HepG2 (cell line): ENCODE data around the gene AKAP3. TPM values are rescaled to one million over a fixed set of nuclear protein-coding genes. Genes with fewer than 3 reads are reported as not detected.

ENCODE experiments used
- CREB1 ChIP-seq, 2 experiments: fragments of 450-650 bp in 1 of 2; IDR thresholded peaks; 2 replicates each; pipeline ENCODE4 v1.6.1; 2016 to 2017; ENCODE audit warnings: control low read depth in 1 of 2, mild to moderate bottlenecking in 1 of 2, missing compliant biosample characterization in 1 of 2, missing genetic modification characterization in 1 of 2
- CTCF ChIP-seq: sonication (generic); formaldehyde crosslinking; IDR thresholded peaks from 2 replicates; pipeline ENCODE4 v1.5.0; 2020; ENCODE audit warnings: mild to moderate bottlenecking, missing genetic modification reagents, moderate library complexity
- EHMT2 ChIP-seq: fragments of 200-600 bp; sonication (generic); IDR thresholded peaks from 2 replicates; pipeline ENCODE4 v1.7.0; 2017; ENCODE audit warnings: antibody characterized with exemption, low read depth, low read length, borderline replicate concordance
- GMEB1 ChIP-seq: sonication (generic); formaldehyde crosslinking; IDR thresholded peaks from 2 replicates; pipeline ENCODE4 v1.5.1; 2020; ENCODE audit warnings: missing genetic modification reagents, mild to moderate bottlenecking, borderline replicate concordance
- HOXA3 ChIP-seq: sonication (generic); formaldehyde crosslinking; IDR thresholded peaks from 2 replicates; pipeline ENCODE4 v1.5.0; 2020; ENCODE audit warnings: missing genetic modification reagents
- MED1 ChIP-seq: sonication (generic); formaldehyde crosslinking; IDR thresholded peaks from 2 replicates; pipeline ENCODE4 v1.4.0; 2020; ENCODE audit warnings: missing genetic modification reagents
- MXD1 ChIP-seq: sonication (generic); formaldehyde crosslinking; IDR thresholded peaks from 2 replicates; pipeline ENCODE4 v1.4.0; 2020; ENCODE audit warnings: mild to moderate bottlenecking, missing genetic modification reagents
- NFKBIZ ChIP-seq: IDR thresholded peaks from 2 replicates; pipeline ENCODE4 v1.6.1; 2018; ENCODE audit warnings: missing genetic modification reagents, missing compliant biosample characterization
- SAP130 ChIP-seq: IDR thresholded peaks from 2 replicates; pipeline ENCODE4 v1.6.1; 2016; ENCODE audit warnings: low read depth
- SOX13 ChIP-seq, 3 experiments: fragments of 450-650 bp in 1 of 3; sonication (generic) in 1 of 3; formaldehyde crosslinking in 1 of 3; IDR thresholded peaks in 2 of 3; conservative IDR thresholded peaks in 1 of 3; 2 replicates each; pipeline versions ENCODE4 v1.5.0 to v1.6.1; 2016 to 2020; ENCODE audit warnings: antibody characterized with exemption in 1 of 3, mild to moderate bottlenecking in 1 of 3, missing compliant biosample characterization in 1 of 3, missing genetic modification reagents in 1 of 3, moderate library complexity in 1 of 3
- YY1 ChIP-seq: IDR thresholded peaks from 2 replicates; pipeline ENCODE4 v1.6.1; 2011; ENCODE audit warnings: low read length, low read depth, moderate library complexity, mild to moderate bottlenecking; ENCODE audit not compliant: insufficient read depth, insufficient replicate concordance
- ZNF264 ChIP-seq: sonication (generic); formaldehyde crosslinking; IDR thresholded peaks from 2 replicates; pipeline ENCODE4 v1.4.0; 2020; ENCODE audit warnings: missing genetic modification reagents
- ZNF280D ChIP-seq: sonication (generic); formaldehyde crosslinking; IDR thresholded peaks from 2 replicates; pipeline ENCODE4 v1.5.1; 2020; ENCODE audit warnings: mild to moderate bottlenecking, missing genetic modification reagents
- ZNF441 ChIP-seq: sonication (generic); formaldehyde crosslinking; IDR thresholded peaks from 2 replicates; pipeline ENCODE4 v1.7.0; 2021; ENCODE audit warnings: missing genetic modification reagents, borderline replicate concordance
- ZNF614 ChIP-seq: IDR thresholded peaks from 2 replicates; pipeline ENCODE4 v1.6.1; 2018; ENCODE audit warnings: missing biosample characterization, missing genetic modification reagents, inconsistent platforms, borderline replicate concordance
- ZNF629 ChIP-seq: sonication (generic); formaldehyde crosslinking; conservative IDR thresholded peaks from 2 replicates; pipeline ENCODE4 v1.5.0; 2020; ENCODE audit warnings: missing genetic modification reagents
- ZNF777 ChIP-seq: sonication (generic); formaldehyde crosslinking; IDR thresholded peaks from 2 replicates; pipeline ENCODE4 v1.4.0; 2020; ENCODE audit warnings: missing genetic modification reagents
- polyA plus RNA-seq, 8 experiments: library from polyadenylated mRNA; depleted of rRNA in 3 of 8; stranded (reverse) in 7 of 8; unstranded in 1 of 8; fragments of >200 nt; fragmentation: Illumina TruSeq in 4 of 8; extraction: Trizol in 4 of 8; gene quantifications; 2 replicates each; pipeline versions ENCODE4 v1.2.1 to v1.2.3, GENCODE V29; 2011 to 2016; ENCODE audit warnings: low read depth in 4 of 8, missing spikeins in 1 of 8, mixed read lengths in 1 of 8; ENCODE audit not compliant: insufficient read depth in 1 of 8
- total RNA-seq, 5 experiments: library from RNA; depleted of rRNA; stranded (reverse); fragments of >200 nt; fragmentation: Illumina TruSeq; extraction: Trizol; gene quantifications; 2 replicates each; pipeline ENCODE4 v1.2.3, GENCODE V29; 2016; ENCODE audit warnings: low read depth in 1 of 5

The AKAP3 gene
- total and polyA plus RNA-seq, 2 of the 13 experiments (the other 11 are each of a cell fraction or from before 2014, with no cell fraction given): 0.22 to 0.49 TPM

- TF ChIP-seq ZNF280D (CRISPR knock-in tag) (no peak), CREB1 (IDR thresholded peaks at IDR 0.05) (no peak), CREB1 (CRISPR knock-in tag; IDR thresholded peaks at IDR 0.05) (peak; percentile 17; the same call in 1 of the 2 replicates), ZNF777 (CRISPR knock-in tag) (peak; percentile 55; the same call in 1 of the 2 replicates), CTCF (CRISPR knock-in tag) (peak; percentile 93), NFKBIZ (CRISPR knock-in tag) (peak; percentile 57; the same call in 1 of the 2 replicates), ZNF264 (CRISPR knock-in tag) (0 out of 2 replicates have a peak, but pooled peaks have one; percentile 27), MXD1 (CRISPR knock-in tag) (0 out of 2 replicates have a peak, but pooled peaks have one; percentile 25), ZNF441 (CRISPR knock-in tag) (peak; percentile 53; the same call in 1 of the 2 replicates), GMEB1 (CRISPR knock-in tag) (peak; percentile 47; the same call in 1 of the 2 replicates), MED1 (peak; percentile 29; the same call in 1 of the 2 replicates), SAP130 (CRISPR knock-in tag) (peak; percentile 71), ZNF614 (CRISPR knock-in tag) (0 out of 2 replicates have a peak, but pooled peaks have one; percentile 33), HOXA3 (CRISPR knock-in tag) (peak; percentile 62; the same call in 1 of the 2 replicates), SOX13 (IDR thresholded peaks at IDR 0.05) (no peak), SOX13 (CRISPR knock-in tag; conservative IDR thresholded peaks at IDR 0.05 in 1 of 2, IDR thresholded peaks at IDR 0.05 in 1 of 2) (0 out of 4 replicates have a peak, but pooled peaks of 1 of the 2 experiments have one; percentile 14), ZNF629 (CRISPR knock-in tag) (no peak), EHMT2 (no peak), YY1 (peak; percentile 27)
These were observed 44.1 kb downstream of the AKAP3 start (continued) for GRCh38 chr12:4604684-4605193.
